Stimulated activated memory B cell treated with anti-CD40 and anti-IgM and Interleukin-4, amounts not matched to agents 10 μg/mL and 1 μg/mL and 100 μg/mL, for 72 hours (primary cell): ENCODE data around the gene DNAJC4.

ENCODE experiments used
- ATAC-seq: fragments of 150-1000 bp; cut with Tn5 transposase; 2 replicates; pipeline ENCODE4 v1.10.0; 2021
- H3K27ac Mint-ChIP-seq: one replicate; pipeline ENCODE4 v1.8.0; 2022; ENCODE audit warnings: mild to moderate bottlenecking, mixed read lengths
- H3K27me3 Mint-ChIP-seq: one replicate; pipeline ENCODE4 v1.8.0; 2022; ENCODE audit warnings: mixed read lengths
- H3K36me3 Mint-ChIP-seq: one replicate; pipeline ENCODE4 v1.8.0; 2022; ENCODE audit warnings: mixed read lengths
- H3K4me1 Mint-ChIP-seq: one replicate; pipeline ENCODE4 v1.8.0; 2022; ENCODE audit warnings: mixed read lengths
- H3K4me3 Mint-ChIP-seq: one replicate; pipeline ENCODE4 v1.8.0; 2022; ENCODE audit warnings: mild to moderate bottlenecking, moderate library complexity, mixed read lengths
- H3K9me3 Mint-ChIP-seq: one replicate; pipeline ENCODE4 v1.8.0; 2022; ENCODE audit warnings: mixed read lengths

DNAJC4 gene

DNA sequence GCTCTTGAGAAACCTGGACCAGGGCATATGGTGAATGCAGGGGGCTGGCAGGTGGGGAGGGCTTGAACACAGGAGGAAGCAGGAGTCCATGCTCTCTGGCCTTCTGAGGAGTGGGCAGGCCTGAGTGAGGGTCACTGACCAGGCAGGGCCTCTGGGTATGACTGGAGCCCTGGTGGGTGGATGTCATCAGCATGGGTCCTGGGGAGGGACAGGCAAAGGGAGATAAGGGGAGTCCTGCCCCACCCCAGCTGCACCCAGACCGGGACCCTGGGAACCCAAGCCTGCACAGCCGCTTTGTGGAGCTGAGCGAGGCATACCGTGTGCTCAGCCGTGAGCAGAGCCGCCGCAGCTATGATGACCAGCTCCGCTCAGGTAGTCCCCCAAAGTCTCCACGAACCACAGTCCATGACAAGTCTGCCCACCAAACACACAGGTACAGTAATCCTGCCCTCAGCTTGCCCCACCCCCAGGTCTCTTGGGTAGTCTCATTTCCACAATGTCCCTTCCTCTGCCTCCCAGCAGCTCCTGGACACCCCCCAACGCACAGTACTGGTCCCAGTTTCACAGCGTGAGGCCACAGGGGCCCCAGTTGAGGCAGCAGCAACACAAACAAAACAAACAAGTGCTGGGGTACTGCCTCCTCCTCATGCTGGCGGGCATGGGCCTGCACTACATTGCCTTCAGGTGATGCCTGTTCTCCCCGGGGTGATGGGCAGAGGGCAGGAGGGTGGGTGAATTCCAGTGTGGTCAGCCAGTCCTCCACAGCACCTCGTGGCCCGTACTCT, 2.0 kb downstream of the DNAJC4 start:
- Mint-ChIP-seq H3K27ac (peak overlapping the region; percentile 91), H3K4me3 (peak overlapping the region; percentile 91), H3K36me3 (peaks cover 19% of the 10 kb centered on the region), H3K4me1 (peaks cover 74% of the 10 kb centered on the region), H3K9me3 (no peaks in the 10 kb centered on the region), H3K27me3 (no peaks in the 10 kb centered on the region)
- no peak for ATAC-seq

DNA sequence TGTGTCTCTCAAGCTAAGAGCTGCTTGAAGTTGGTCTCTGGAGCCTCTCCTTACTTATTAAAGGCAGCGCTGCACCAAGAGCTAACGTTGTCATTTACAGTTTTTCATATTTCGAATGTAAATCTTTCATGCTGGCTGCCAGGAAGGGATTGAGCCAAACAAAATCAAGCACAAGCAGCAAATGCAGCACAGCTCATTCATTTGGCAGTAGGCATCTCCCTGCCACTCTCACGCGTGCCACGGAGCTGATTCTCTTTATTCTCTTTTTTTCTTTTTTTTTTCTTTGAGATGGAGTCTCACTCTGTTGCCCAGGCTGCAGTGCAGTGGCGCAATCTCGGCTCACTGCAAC, 2.6 kb downstream of the DNAJC4 start:
- Mint-ChIP-seq H3K4me3 (peak overlapping the region; percentile 76), H3K4me1 (peaks cover 74% of the 10 kb centered on the region), H3K27ac (peak overlapping the region; percentile 49), H3K36me3 (peaks cover 21% of the 10 kb centered on the region), H3K27me3 (no peaks in the 10 kb centered on the region), H3K9me3 (no peaks in the 10 kb centered on the region)
- ATAC-seq, result no peak

DNA sequence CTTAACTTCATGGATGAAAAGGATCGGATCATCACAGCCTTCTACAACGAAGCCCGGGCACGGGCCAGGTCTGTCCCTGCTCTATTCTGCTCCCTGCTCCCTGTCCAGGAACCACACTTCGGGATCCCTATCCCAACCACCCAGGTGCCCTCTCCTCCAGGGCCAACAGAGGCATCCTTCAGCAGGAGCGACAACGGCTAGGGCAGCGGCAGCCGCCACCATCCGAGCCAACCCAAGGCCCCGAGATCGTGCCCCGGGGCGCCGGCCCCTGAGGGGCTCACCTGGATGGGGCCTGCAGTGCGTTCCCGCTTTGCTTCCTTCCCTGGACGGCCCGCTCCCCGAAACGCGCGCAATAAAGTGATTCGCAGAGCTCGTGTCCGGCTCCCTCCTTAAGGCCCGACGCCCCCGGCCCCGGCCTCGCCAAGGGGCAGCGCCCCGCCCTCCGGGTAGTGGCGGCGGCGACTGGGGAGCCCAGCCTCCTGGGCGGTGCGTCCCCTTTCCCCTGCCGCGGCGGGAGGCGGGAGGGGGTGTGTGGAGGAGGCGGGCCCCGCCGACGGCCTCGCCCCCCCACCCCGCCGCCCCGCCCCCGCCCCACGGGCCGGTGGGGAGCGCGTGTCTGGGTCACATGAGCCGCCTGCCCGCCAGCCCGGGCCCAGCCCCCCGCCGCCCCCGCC, 3.7 kb downstream of the DNAJC4 start, which contains the start of gene VEGFB:
Gene VEGFB, plus strand, starts transcription at position 672 of the 674 bp plus-strand sequence. CDS start 250 bp downstream, outside the sequence.
- Mint-ChIP-seq H3K4me1 (peaks cover 78% of the 10 kb centered on the region), H3K36me3 (peaks cover 32% of the 10 kb centered on the region), H3K9me3 (no peaks in the 10 kb centered on the region), H3K27me3 (no peaks in the 10 kb centered on the region), H3K27ac (peak within 1 kb of the TSS; percentile 99), H3K4me3 (peak within 1 kb of the TSS; percentile 94)
- peak; percentile 74 for ATAC-seq

DNA sequence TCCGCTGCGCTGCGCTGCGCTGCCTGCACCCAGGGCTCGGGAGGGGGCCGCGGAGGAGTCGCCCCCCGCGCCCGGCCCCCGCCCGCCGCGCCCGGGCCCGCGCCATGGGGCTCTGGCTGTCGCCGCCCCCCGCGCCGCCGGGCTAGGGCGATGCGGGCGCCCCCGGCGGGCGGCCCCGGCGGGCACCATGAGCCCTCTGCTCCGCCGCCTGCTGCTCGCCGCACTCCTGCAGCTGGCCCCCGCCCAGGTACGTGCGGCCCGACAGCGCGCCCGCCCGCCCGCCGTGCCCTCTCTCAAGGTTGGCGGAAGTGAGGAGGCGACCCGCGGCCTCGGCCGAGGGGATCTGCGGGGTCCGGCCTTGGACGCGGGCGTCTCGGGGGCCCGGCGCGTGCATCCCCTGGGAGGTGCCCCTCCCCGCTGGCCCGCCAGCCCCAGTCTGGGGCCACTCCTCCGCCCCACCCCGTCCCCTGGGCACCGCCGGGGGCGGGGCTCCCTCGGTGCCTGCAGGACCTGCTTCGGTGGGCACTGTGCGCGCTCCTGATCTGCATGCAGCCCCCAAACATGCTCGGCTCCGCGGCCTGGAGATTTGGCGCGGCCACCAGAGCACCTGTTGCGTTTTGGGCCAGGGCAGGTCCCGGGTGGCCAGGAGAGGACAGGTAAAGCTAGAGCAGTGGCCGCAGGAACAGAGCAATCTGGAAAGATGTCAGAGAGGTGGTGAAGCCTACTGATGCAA, 4.5 kb downstream of the DNAJC4 start:
- H3K4me1 Mint-ChIP-seq, result peaks cover 78% of the 10 kb centered on the region
- ATAC-seq, result peak; percentile 71
- H3K9me3 Mint-ChIP-seq, result no peaks in the 10 kb centered on the region
- H3K36me3 Mint-ChIP-seq, result peaks cover 36% of the 10 kb centered on the region
- H3K27me3 Mint-ChIP-seq, result no peaks in the 10 kb centered on the region
- peak overlapping the region; percentile 99 for H3K27ac Mint-ChIP-seq
- H3K4me3 Mint-ChIP-seq, result peak overlapping the region; percentile 94

DNA sequence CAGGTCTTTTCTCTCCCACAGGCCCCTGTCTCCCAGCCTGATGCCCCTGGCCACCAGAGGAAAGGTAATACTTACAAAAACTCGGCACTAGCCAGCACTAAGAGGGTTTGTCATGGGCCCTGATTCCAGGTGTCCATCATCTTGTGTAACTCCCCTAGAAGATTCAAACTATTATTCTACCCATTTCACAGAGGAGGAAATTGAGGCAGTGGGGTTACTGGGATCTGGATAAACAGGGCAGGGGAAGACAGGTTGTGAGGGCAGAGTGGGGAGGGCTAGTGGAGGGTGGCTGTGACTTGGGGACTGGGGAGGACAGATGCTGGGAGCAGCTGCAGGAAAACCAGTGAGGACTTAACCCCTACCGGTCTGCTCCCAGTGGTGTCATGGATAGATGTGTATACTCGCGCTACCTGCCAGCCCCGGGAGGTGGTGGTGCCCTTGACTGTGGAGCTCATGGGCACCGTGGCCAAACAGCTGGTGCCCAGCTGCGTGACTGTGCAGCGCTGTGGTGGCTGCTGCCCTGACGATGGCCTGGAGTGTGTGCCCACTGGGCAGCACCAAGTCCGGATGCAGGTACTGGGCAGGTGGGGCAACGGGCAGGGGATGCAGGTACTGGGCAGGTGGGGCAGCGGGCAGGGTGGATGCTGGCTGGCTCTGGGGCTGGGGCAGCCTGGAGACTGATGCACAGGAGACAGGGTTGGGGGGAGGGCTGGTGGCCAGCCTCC, 5.3 kb downstream of the DNAJC4 start:
- peak overlapping the region; percentile 94 for H3K4me3 Mint-ChIP-seq
- peaks cover 81% of the 10 kb centered on the region for H3K4me1 Mint-ChIP-seq
- H3K36me3 Mint-ChIP-seq, result peaks cover 38% of the 10 kb centered on the region
- peak overlapping the region; percentile 99 for H3K27ac Mint-ChIP-seq
- H3K9me3 Mint-ChIP-seq, result no peaks in the 10 kb centered on the region
- H3K27me3 Mint-ChIP-seq, result no peaks in the 10 kb centered on the region
- no peak for ATAC-seq

DNA sequence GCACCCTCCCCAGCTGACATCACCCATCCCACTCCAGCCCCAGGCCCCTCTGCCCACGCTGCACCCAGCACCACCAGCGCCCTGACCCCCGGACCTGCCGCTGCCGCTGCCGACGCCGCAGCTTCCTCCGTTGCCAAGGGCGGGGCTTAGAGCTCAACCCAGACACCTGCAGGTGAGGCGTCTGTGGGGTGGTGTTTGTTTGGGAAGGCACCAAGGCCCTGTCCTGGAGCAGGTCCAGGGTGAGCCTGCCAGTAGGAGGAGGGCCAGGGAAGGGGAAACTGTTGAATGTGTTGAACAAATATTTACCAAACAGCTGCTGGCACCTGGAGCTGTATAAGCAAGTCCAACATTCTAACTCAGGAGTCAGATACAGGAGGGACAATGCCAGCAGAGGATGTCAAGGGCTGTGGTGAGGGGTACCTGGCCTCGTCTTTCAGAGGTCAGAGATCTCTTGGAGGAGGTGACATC, 7.2 kb downstream of the DNAJC4 start:
- Mint-ChIP-seq H3K4me1 (peaks cover 75% of the 10 kb centered on the region), H3K27ac (peak overlapping the region; percentile 99), H3K4me3 (peak overlapping the region; percentile 66), H3K27me3 (no peaks in the 10 kb centered on the region), H3K9me3 (no peaks in the 10 kb centered on the region), H3K36me3 (peaks cover 42% of the 10 kb centered on the region)
- no peak for ATAC-seq

- ATAC-seq, result no peak
- Mint-ChIP-seq H3K9me3 (no peaks in the 10 kb centered on the region), H3K27ac (peak overlapping the region; percentile 99), H3K4me1 (peaks cover 75% of the 10 kb centered on the region), H3K36me3 (peaks cover 48% of the 10 kb centered on the region), H3K4me3 (peak overlapping the region; percentile 71), H3K27me3 (no peaks in the 10 kb centered on the region)
These were observed 7.7 kb downstream of the DNAJC4 start for GRCh38 chr11:64238076-64238475.

DNA sequence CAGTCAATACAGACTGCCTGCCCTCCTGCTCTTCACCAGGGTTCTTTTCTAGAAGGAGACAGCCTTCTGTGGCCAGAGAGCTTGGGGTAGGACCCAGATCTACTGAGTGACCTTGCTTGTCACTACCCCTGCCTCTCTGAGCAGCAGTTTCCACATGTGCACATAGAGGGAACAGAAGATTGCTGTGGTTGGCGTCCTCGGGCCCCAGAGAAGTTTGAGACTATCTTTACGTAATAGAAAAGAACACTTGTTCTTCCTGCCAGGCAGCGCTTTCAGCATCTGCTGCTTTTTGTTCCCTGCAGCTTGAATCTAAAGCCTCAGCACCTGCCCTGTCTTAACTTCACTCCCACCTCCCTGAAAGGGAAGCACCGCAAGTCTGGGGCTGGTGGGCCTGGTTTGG, 8.7 kb downstream of the DNAJC4 start:
- H3K4me3 Mint-ChIP-seq, result no peak overlapping the region
- H3K4me1 Mint-ChIP-seq, result peaks cover 75% of the 10 kb centered on the region
- H3K27me3 Mint-ChIP-seq, result no peaks in the 10 kb centered on the region
- H3K9me3 Mint-ChIP-seq, result no peaks in the 10 kb centered on the region
- ATAC-seq, result no peak
- peaks cover 56% of the 10 kb centered on the region for H3K36me3 Mint-ChIP-seq
- H3K27ac Mint-ChIP-seq, result peak overlapping the region; percentile 99

DNA sequence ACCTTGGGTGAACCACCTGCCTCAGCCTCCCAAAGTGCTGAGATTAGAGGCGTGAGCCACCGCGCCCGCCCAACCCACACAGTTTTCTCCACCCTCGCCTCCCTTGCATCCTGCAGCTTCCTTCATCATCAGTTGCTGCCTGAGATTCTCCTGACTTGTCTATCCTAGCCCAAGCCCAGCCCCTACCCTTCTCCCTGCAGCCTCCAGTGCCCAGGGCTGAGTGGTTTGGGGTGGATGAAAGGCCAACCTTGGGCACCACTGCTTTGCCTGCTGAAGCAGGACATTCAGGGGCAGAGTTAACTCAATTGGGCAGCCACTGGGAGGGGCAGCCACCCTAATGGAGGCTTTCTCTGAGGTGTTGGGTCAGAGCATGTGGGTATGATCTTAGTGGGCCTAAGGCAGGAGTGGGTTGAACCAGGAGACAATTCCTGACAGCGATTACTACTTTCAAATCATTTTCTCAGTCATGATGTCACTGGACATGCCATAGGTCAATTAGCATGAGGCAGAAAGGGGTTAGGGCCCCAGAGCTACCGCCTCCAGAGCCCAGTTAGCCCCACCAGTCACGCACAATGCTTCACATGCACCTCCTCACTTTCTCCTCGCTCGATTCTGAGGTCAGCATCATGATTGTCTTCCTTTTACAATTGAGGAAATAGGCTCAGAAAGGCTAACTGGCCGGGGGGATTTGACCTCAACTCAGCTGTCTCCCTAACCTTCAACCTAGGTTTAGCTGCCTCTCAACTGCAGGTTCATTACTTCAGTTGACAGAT, 9.5 kb downstream of the DNAJC4 start:
- no peaks in the 10 kb centered on the region for H3K9me3 Mint-ChIP-seq

DNA sequence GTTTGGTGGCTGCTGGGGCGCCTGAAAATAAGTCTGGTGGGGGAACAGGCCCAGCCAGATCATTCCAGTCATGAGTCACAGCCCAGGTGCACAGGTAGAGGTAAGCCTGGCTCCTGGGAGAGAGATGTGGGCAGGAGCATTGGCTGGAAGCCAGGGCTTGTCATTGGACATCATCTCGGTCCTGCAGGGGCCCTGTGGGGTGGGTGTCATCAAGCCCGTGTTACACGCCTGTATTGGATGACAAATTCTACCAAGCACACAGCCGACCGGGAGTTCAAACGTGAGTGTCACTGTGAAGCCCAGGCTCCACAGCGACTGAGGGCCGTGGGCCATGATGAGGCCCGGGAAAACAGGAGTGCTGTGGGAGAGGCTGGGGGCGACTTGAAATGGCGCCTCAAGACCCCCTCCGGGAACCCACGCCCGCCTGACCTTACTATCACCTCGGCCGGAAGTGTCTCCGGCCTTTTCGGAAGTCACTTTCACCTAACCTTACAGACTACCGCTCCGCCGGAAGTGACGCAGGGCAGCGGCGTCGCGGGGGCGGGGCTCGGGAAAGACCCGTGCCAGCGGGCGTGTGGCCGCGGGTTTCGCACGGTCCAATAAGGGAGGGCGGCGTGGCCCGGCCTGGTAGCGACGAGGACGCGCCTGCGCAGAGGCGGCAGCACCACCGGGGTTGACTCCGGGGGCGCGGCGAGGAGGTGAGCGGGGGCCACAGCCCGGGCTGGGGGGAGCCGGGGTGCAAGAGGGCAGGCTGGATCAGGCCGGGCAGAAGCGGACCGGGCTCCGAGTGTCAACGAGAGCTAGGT, 10.3 kb downstream of the DNAJC4 start, which contains the start of gene FKBP2:
Gene FKBP2, plus strand, starts transcription at position 661 of the 806 bp plus-strand sequence. CDS start 1,293 bp downstream, outside the sequence.
- H3K27ac Mint-ChIP-seq, result peak within 1 kb of the TSS; percentile 99
- no peaks in the 10 kb centered on the region for H3K27me3 Mint-ChIP-seq
- no peaks in the 10 kb centered on the region for H3K9me3 Mint-ChIP-seq
- peaks cover 73% of the 10 kb centered on the region for H3K4me1 Mint-ChIP-seq
- peak within 1 kb of the TSS; percentile 86 for H3K4me3 Mint-ChIP-seq
- H3K36me3 Mint-ChIP-seq, result peaks cover 48% of the 10 kb centered on the region
- peak; percentile 74 for ATAC-seq

More for the DNA sequence above, 9.5 kb downstream of the DNAJC4 start:
- peaks cover 56% of the 10 kb centered on the region for H3K36me3 Mint-ChIP-seq
- H3K27me3 Mint-ChIP-seq, result no peaks in the 10 kb centered on the region
- peaks cover 74% of the 10 kb centered on the region for H3K4me1 Mint-ChIP-seq
- H3K4me3 Mint-ChIP-seq, result peak overlapping the region; percentile 86
- H3K27ac Mint-ChIP-seq, result peak overlapping the region; percentile 99
- ATAC-seq, result peak; percentile 39

DNA sequence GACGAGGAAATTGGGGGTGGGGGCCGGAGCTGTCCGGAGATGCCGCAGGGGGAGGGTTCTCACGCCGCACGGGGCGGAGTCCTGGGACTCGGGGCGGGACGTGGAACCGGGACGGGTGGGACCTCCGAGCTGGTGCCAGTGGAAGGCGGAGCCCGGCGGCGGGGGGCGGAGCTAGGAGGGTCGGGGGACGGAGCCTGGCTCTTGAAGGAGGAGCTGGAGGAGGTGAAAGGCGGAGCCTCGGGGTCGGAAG, 10.8 kb downstream of the DNAJC4 start:
- H3K36me3 Mint-ChIP-seq, result peaks cover 47% of the 10 kb centered on the region
- peak overlapping the region; percentile 99 for H3K27ac Mint-ChIP-seq
- peak overlapping the region; percentile 86 for H3K4me3 Mint-ChIP-seq
- H3K4me1 Mint-ChIP-seq, result peaks cover 74% of the 10 kb centered on the region
- peak; percentile 86 for ATAC-seq
- no peaks in the 10 kb centered on the region for H3K9me3 Mint-ChIP-seq
- H3K27me3 Mint-ChIP-seq, result no peaks in the 10 kb centered on the region

GRCh38 chr11:64241491-64242374, 11.4 kb downstream of the DNAJC4 start:
- peak; percentile 5 for ATAC-seq
- H3K9me3 Mint-ChIP-seq, result no peaks in the 10 kb centered on the region
- no peaks in the 10 kb centered on the region for H3K27me3 Mint-ChIP-seq
- H3K4me3 Mint-ChIP-seq, result peak overlapping the region; percentile 86
- H3K4me1 Mint-ChIP-seq, result peaks cover 73% of the 10 kb centered on the region
- peak overlapping the region; percentile 99 for H3K27ac Mint-ChIP-seq
- H3K36me3 Mint-ChIP-seq, result peaks cover 47% of the 10 kb centered on the region
